DOHH2 (cell line): Measurements from ENCODE around the gene PNMT.
A peak's percentile ranks its signal among the peaks of the same experiment; 100 is the strongest.

ENCODE experiments used
- H3F3A ChIP-seq: fragments of 200-600 bp; sonication (generic), shearing (Covaris generic); 2 replicates; pipeline ENCODE4 v1.6.0; 2016; ENCODE audit warnings: antibody characterized with exemption, mild to moderate bottlenecking; ENCODE audit not compliant: control insufficient read depth, insufficient read depth
- H3K27ac ChIP-seq: fragments of 200-600 bp; sonication (generic); 2 replicates; pipeline ENCODE4 v1.5.1; 2014; ENCODE audit warnings: low read depth, mild to moderate bottlenecking, low read length, moderate library complexity
- H3K27me3 ChIP-seq: fragments of 200-600 bp; sonication (generic); 2 replicates; pipeline ENCODE4 v1.6.1; 2014; ENCODE audit warnings: mild to moderate bottlenecking, low read length, mixed read lengths; ENCODE audit not compliant: control insufficient read depth
- H3K36me3 ChIP-seq: fragments of 200-600 bp; sonication (generic); 2 replicates; pipeline ENCODE4 v1.6.1; 2014; ENCODE audit warnings: mild to moderate bottlenecking, low read length, moderate library complexity, mixed read lengths; ENCODE audit not compliant: control insufficient read depth
- H3K4me1 ChIP-seq: fragments of 200-600 bp; sonication (generic); 2 replicates; pipeline ENCODE4 v1.6.1; 2014; ENCODE audit warnings: mild to moderate bottlenecking, low read length, mixed read lengths; ENCODE audit not compliant: control insufficient read depth
- H3K4me2 ChIP-seq: fragments of 200-600 bp; sonication (generic); 2 replicates; pipeline ENCODE4 v1.6.0; 2014; ENCODE audit warnings: mild to moderate bottlenecking, low read length, moderate library complexity
- H3K4me3 ChIP-seq: fragments of 200-600 bp; sonication (generic); 2 replicates; pipeline ENCODE4 v1.5.1; 2014; ENCODE audit warnings: mild to moderate bottlenecking, low read length, mixed read lengths
- H3K79me2 ChIP-seq: fragments of 200-600 bp; sonication (generic); 2 replicates; pipeline ENCODE4 v1.6.1; 2014; ENCODE audit warnings: mild to moderate bottlenecking, low read length, mixed read lengths; ENCODE audit not compliant: control insufficient read depth
- H3K9me2 ChIP-seq: fragments of 200-600 bp; sonication (generic); replicated peaks from 2 replicates; pipeline ENCODE4 v1.6.1; 2014; ENCODE audit warnings: mild to moderate bottlenecking, low read length, mixed read lengths; ENCODE audit not compliant: control insufficient read depth
- H3K9me3 ChIP-seq: fragments of 200-600 bp; sonication (generic); 2 replicates; pipeline ENCODE4 v1.6.1; 2014; ENCODE audit warnings: antibody characterized with exemption, low read length, mixed read lengths; ENCODE audit not compliant: control insufficient read depth, insufficient read depth
- H4K20me1 ChIP-seq: fragments of 200-600 bp; sonication (generic); 2 replicates; pipeline ENCODE4 v1.6.0; 2014; ENCODE audit warnings: low read depth, mild to moderate bottlenecking, antibody characterized with exemption, low read length, moderate library complexity; ENCODE audit not compliant: control insufficient read depth, insufficient read depth
- CTCF ChIP-seq: fragments of 200-600 bp; sonication (generic); IDR thresholded peaks from one replicate; pipeline ENCODE4 v1.5.1; 2014; ENCODE audit warnings: antibody characterized with exemption, mild to moderate bottlenecking, low read depth, low read length; ENCODE audit not compliant: poor library complexity, severe bottlenecking
- EZH2phosphoT487 ChIP-seq: fragments of 200-600 bp; sonication (generic); IDR thresholded peaks from 2 replicates; pipeline ENCODE4 v1.6.1; 2017; ENCODE audit warnings: borderline replicate concordance, mild to moderate bottlenecking, antibody characterized with exemption, low read length, moderate library complexity, mixed read lengths

PNMT gene

GRCh38 chr17:39638317-39638716 is 29.9 kb upstream of the PNMT start:
- peak overlapping the region; percentile 99 for H3K4me3 ChIP-seq
- no peaks in the 10 kb centered on the region for H3K9me3 ChIP-seq
- no peaks in the 10 kb centered on the region for H3F3A ChIP-seq
- peaks cover 29% of the 10 kb centered on the region for H3K4me1 ChIP-seq
- H3K79me2 ChIP-seq: peaks cover 65% of the 10 kb centered on the region
- TF ChIP-seq EZH2phosphoT487: no peak
- no peak for TF ChIP-seq CTCF
- peak overlapping the region; percentile 99 for H3K4me2 ChIP-seq
- no peak overlapping the region for H3K27ac ChIP-seq
- H3K36me3 ChIP-seq: peaks cover 9% of the 10 kb centered on the region; the same call in 1 of the 2 replicates
- H3K9me2 ChIP-seq: no peaks in the 10 kb centered on the region
- peaks cover 11% of the 10 kb centered on the region; the same call in 1 of the 2 replicates for H4K20me1 ChIP-seq
- H3K27me3 ChIP-seq: no peaks in the 10 kb centered on the region

DNA sequence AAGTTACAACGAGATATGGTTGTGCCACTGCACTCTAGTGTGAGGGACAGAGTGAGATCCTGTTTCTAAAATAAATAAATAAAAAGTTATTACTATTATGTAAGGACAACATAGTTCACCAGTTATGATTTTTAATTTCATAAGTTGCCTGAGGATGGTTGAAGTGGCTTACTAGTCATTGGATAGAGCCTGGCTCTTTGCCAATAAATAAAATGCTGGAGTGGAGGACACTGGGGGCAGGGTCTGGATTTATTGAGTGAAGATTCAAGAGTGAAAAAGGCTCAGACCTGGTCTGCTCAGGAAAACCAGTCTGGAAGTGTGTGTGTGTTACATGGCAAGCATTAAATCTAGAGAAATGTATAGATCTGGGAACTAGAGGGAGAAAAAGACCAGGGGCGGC is 29.2 kb upstream of the PNMT start:
- H3K4me2 ChIP-seq: no peak overlapping the region
- no peak for TF ChIP-seq EZH2phosphoT487
- TF ChIP-seq CTCF: no peak
- H4K20me1 ChIP-seq: peaks cover 12% of the 10 kb centered on the region; the same call in 1 of the 2 replicates

GRCh38 chr17:39639566-39640458 is 28.4 kb upstream of the PNMT start:
- Histone ChIP-seq H3K4me3 (no peak overlapping the region), H3F3A (no peaks in the 10 kb centered on the region), H3K4me2 (no peak overlapping the region), H3K9me2 (no peaks in the 10 kb centered on the region), H3K36me3 (peaks cover 9% of the 10 kb centered on the region; the same call in 1 of the 2 replicates), H3K9me3 (no peaks in the 10 kb centered on the region), H3K79me2 (peaks cover 77% of the 10 kb centered on the region), H3K4me1 (peaks cover 22% of the 10 kb centered on the region), H3K27ac (no peak overlapping the region), H4K20me1 (peaks cover 12% of the 10 kb centered on the region; the same call in 1 of the 2 replicates), H3K27me3 (no peaks in the 10 kb centered on the region)
- TF ChIP-seq CTCF (no peak), EZH2phosphoT487 (no peak)

More for the DNA sequence above, 29.2 kb upstream of the PNMT start:
- Histone ChIP-seq H3K4me3 (no peak overlapping the region), H3K27ac (no peak overlapping the region), H3K36me3 (peaks cover 9% of the 10 kb centered on the region; the same call in 1 of the 2 replicates), H3K9me2 (no peaks in the 10 kb centered on the region), H3K27me3 (no peaks in the 10 kb centered on the region), H3K4me1 (peaks cover 29% of the 10 kb centered on the region), H3F3A (no peaks in the 10 kb centered on the region), H3K9me3 (no peaks in the 10 kb centered on the region), H3K79me2 (peaks cover 72% of the 10 kb centered on the region)
